Gastroesophageal sphincter (tissue), 4 donors: ENCODE data around the gene RCOR3. TPM values are rescaled to one million over a fixed set of nuclear protein-coding genes. Genes with fewer than 3 reads are reported as not detected.
A peak's percentile ranks its signal among the peaks of the same experiment; 100 is the strongest.
"Not testable (repeated sequence)": the region's sequence is repeated elsewhere in the genome, so short reads cannot be mapped to it uniquely, and the experiment has no call there.

Experiments used
- ATAC-seq: fragments of 150-250 bp; one replicate; pipeline ENCODE4 v1.9.1; 2016; ENCODE audit warnings: mild to moderate bottlenecking, moderate library complexity
- H3K27ac ChIP-seq, 4 donors: fragments of 200-600 bp; sonication (generic) in 3 of 4; 1 replicate in 3 of 4; 2 replicates in 1 of 4; pipeline ENCODE4 v1.5.1; 2016 to 2019
- H3K27me3 ChIP-seq: fragments of 200-600 bp; sonication (generic); one replicate; pipeline ENCODE4 v1.5.1; 2019
- H3K36me3 ChIP-seq, 2 donors: fragments of 200-600 bp; sonication (generic); one replicate each; pipeline ENCODE4 v1.5.1; 2019; ENCODE audit warnings: control low read depth in 1 of 2
- H3K4me1 ChIP-seq, 3 donors: fragments of 200-600 bp; sonication (generic); 1 replicate in 2 of 3; 2 replicates in 1 of 3; pipeline ENCODE4 v1.5.1; 2016 to 2019; ENCODE audit warnings: control low read depth in 2 of 3
- H3K4me3 ChIP-seq, 2 donors: fragments of 200-600 bp; sonication (generic); one replicate each; pipeline ENCODE4 v1.5.1; 2019; ENCODE audit warnings: mild to moderate bottlenecking in 1 of 2, moderate library complexity in 1 of 2
- H3K9me3 ChIP-seq, 3 donors: fragments of 200-600 bp; sonication (generic); one replicate each; pipeline ENCODE4 v1.5.1; 2017 to 2019; ENCODE audit warnings: control low read depth in 2 of 3
- EP300 ChIP-seq: sonication (generic); formaldehyde crosslinking; IDR thresholded peaks from one replicate; pipeline ENCODE4 v1.6.1; 2017; ENCODE audit warnings: antibody characterized with exemption, mild to moderate bottlenecking
- POLR2A ChIP-seq, 2 donors: fragments of 450-650 bp; IDR thresholded peaks; one replicate each; pipeline ENCODE4 v1.6.1; 2017; ENCODE audit warnings: antibody characterized with exemption in 2 of 2, mild to moderate bottlenecking in 2 of 2, moderate library complexity in 1 of 2
- POLR2AphosphoS5 ChIP-seq: sonication (generic); formaldehyde crosslinking; IDR thresholded peaks from one replicate; pipeline ENCODE4 v1.6.1; 2017; ENCODE audit warnings: antibody characterized with exemption
- WGBS, 2 donors: methylation state at CpG; one replicate each; pipeline ENCODE4 v1.1.5; 2018; ENCODE audit warnings: low coverage in 1 of 2; 5-methylcytosine and 5-hydroxymethylcytosine counted together
- total RNA-seq, 4 donors: library from RNA; depleted of rRNA; stranded (reverse); fragments of >200 nt; gene quantifications; one replicate each; pipeline ENCODE4 v1.1.0, GENCODE V29; 2016
- TF ChIP-seq, protein P1 (sequence below), 4 experiments: fragments of 200-600 bp in 2 of 4; fragments of 450-650 bp in 2 of 4; sonication (generic) in 1 of 4; IDR thresholded peaks; one replicate each; pipeline ENCODE4 v1.5.1; 2017 to 2019; ENCODE audit warnings: antibody characterized with exemption in 4 of 4, mild to moderate bottlenecking in 2 of 4, moderate library complexity in 2 of 4

The RCOR3 gene
- total RNA-seq, 4 donors from 2014 or later, result 25.5 to 63.8 (median 36.8) TPM

DNA sequence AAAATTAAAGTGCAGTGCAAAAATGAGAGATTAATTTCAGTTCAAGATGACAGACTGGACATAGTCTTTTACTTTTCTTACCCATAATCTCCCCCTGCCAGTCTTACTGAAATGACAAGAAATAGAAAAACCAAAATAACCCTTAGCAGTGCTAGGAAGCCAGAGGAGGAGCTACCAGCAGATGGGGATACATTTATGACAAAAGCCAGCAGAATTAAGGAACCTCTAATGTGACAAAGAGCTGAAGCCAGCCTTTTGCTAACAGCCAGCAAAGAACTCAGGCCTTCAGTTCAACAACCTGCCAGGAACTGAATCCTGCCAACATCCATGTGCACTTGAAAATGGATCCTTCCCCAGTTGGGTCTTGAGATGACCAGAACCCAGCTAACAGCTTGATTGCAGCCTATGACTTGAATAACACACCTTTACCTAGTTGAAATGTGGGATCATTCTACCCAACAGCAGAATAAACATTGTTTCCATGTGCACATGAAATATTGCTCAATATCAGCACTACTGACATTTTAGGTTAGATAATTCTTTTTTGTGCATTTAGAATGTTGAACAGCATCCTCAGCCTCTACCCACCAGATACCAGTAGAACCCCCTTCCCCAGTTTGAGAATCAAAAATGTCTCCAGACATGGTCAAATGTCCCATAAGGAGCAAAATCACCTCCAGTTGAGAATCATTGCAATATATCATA, 59.6 kb downstream of the RCOR3 start:
- H3K4me1 ChIP-seq, result no peaks in the 10 kb centered on the region
- ATAC-seq, result no peak
- H3K27me3 ChIP-seq, result no peaks in the 10 kb centered on the region
- H3K27ac ChIP-seq, result no peak overlapping the region
- TF ChIP-seq POLR2A (IDR thresholded peaks at IDR 0.05), result no peak
- TF ChIP-seq, protein P1, sequence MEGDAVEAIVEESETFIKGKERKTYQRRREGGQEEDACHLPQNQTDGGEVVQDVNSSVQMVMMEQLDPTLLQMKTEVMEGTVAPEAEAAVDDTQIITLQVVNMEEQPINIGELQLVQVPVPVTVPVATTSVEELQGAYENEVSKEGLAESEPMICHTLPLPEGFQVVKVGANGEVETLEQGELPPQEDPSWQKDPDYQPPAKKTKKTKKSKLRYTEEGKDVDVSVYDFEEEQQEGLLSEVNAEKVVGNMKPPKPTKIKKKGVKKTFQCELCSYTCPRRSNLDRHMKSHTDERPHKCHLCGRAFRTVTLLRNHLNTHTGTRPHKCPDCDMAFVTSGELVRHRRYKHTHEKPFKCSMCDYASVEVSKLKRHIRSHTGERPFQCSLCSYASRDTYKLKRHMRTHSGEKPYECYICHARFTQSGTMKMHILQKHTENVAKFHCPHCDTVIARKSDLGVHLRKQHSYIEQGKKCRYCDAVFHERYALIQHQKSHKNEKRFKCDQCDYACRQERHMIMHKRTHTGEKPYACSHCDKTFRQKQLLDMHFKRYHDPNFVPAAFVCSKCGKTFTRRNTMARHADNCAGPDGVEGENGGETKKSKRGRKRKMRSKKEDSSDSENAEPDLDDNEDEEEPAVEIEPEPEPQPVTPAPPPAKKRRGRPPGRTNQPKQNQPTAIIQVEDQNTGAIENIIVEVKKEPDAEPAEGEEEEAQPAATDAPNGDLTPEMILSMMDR (IDR thresholded peaks at IDR 0.05), result no peak
- H3K36me3 ChIP-seq, result peaks cover 0 to 31% of the 10 kb centered on the region in 2 donors
- H3K4me3 ChIP-seq, result no peak overlapping the region
- no peaks in the 10 kb centered on the region for H3K9me3 ChIP-seq

DNA sequence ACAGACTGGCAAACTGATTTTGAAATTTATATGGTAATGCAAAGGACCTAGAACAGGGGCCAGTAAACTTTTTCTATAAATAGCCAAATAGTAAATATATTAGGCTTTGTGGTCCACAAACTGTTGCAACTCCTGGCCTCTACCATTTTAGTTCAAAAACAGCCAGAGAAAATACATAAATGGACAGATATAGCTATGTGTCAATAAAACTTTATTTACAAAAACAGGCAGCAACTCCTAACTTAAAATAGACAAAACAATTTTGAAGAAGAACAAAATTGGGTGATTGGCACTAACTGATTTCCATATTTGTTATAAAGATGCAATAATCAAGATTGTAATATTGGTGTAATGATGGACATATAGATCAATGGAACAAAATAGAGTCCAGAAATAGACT, 60.7 kb downstream of the RCOR3 start:
- H3K27ac ChIP-seq, result no peak overlapping the region
- TF ChIP-seq POLR2A (IDR thresholded peaks at IDR 0.05) (no peak), POLR2AphosphoS5 (no peak), EP300 (no peak)
- TF ChIP-seq, protein P1 (IDR thresholded peaks at IDR 0.05), result no peak
- ATAC-seq, result no peak
- H3K4me1 ChIP-seq, result no peaks in the 10 kb centered on the region
- peaks cover 0 to 19% of the 10 kb centered on the region in 2 donors for H3K36me3 ChIP-seq
- H3K4me3 ChIP-seq, result no peak overlapping the region
- no peaks in the 10 kb centered on the region for H3K9me3 ChIP-seq
- H3K27me3 ChIP-seq, result no peaks in the 10 kb centered on the region

GRCh38 chr1:211320980-211321379, 61.8 kb downstream of the RCOR3 start:
- 83 to 94% methylated on average over 4 of the region's 4 CpGs for WGBS, 2 donors

DNA sequence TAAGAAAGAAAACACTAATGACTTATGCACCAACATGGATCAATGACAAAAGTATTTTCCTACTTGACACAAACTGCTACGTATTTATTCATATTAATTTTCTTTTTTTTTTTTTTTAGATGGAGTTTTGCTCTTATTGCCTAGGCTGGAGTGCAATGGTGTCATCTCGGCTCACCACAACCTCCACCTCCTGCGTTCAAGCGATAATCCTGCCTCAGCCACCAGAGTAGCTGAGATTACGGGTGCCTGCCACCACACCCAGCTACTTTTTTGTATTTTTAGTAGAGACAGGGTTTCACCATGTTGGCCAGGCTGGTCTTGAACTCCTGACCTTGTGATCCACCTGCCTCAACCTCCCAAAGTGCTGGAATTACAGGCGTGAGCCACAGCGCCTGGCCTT, 62.5 kb downstream of the RCOR3 start:
- ATAC-seq, H3K4me1 ChIP-seq, H3K27me3 ChIP-seq, H3K4me3 ChIP-seq, H3K9me3 ChIP-seq, H3K27ac ChIP-seq, H3K36me3 ChIP-seq: not testable (repeated sequence)
- WGBS, 2 donors, result 94 to 95% methylated on average over 5 to 7 of the region's 7 CpGs

More at GRCh38 chr1:211320980-211321379, 61.8 kb downstream of the RCOR3 start:
- no peak overlapping the region for H3K27ac ChIP-seq
- ATAC-seq, result no peak
- no peak overlapping the region for H3K4me3 ChIP-seq
- peaks cover 0 to 4% (median under 1%) of the 10 kb centered on the region in 3 donors for H3K4me1 ChIP-seq
- H3K9me3 ChIP-seq, result no peaks in the 10 kb centered on the region
- no peaks in the 10 kb centered on the region for H3K27me3 ChIP-seq
- peaks cover 0 to 9% of the 10 kb centered on the region in 2 donors for H3K36me3 ChIP-seq
- TF ChIP-seq, protein P1 (IDR thresholded peaks at IDR 0.05), result no peak
- no peak for TF ChIP-seq EP300
- no peak for TF ChIP-seq POLR2AphosphoS5
- TF ChIP-seq POLR2A (IDR thresholded peaks at IDR 0.05), result no peak

DNA sequence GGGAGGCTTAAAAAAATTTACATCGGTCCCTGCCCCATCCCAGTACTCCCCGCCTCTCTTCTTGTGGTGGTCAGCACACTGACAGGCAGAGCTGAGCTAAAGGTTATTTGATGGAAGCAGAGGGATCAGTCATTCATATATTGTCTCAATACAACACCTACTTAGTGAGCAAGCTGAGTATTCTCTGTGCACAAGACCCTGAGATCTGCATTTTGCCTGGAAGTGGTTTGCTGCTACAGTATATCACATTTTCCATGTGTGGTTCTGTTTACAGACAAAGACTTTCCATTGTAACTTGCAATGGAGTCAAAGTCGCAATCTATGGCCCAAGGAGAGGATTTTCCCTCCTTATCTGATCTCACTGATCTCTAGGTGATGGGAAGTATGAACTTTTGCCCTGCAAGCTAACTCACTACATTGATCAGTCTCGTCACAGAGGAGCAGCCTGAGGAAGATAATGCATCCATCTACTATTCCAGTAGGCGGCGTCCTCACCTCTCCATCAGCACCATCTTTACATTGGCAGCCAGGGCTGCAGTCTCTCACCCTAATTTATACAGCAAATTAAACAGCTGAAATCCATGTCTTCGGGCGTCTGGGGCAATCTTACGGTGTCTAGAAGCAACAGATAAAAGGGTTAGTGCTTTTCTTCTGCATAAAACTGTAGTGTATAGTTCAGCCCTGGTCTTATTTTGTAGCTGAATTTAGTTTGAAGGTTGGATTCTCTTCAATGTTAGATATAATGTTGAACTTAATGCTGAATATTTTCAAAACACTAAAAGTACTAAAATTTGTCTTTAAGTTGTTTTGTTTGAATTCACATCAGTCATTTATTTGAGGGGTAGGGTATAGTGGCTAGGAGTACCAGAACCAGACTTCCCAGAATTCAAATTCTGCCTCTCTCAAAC, 64.2 kb downstream of the RCOR3 start:
- H3K36me3 ChIP-seq, result no peaks in the 10 kb centered on the region
- H3K9me3 ChIP-seq, result no peaks in the 10 kb centered on the region
- no peak for TF ChIP-seq EP300
- no peak for TF ChIP-seq POLR2A (IDR thresholded peaks at IDR 0.05)
- TF ChIP-seq, protein P1 (IDR thresholded peaks at IDR 0.05), result peak; percentile 56 to 75 (median 72)
- TF ChIP-seq POLR2AphosphoS5, result no peak
- no peak for ATAC-seq
- H3K4me1 ChIP-seq, result peaks cover 0 to 19% (median 12%) of the 10 kb centered on the region in 3 donors
- H3K27ac ChIP-seq, result no peak overlapping the region
- no peak overlapping the region for H3K4me3 ChIP-seq
- WGBS, 2 donors, result 11 to 24% methylated on average over 8 to 9 of the region's 9 CpGs
- H3K27me3 ChIP-seq, result no peaks in the 10 kb centered on the region
